Activated CD4-positive, alpha-beta T cell treated with anti-CD3 and anti-CD28 coated beads for 24 hours (primary cell): ENCODE data around the gene KLHL29.

Experiments
- DNase-seq, 2 donors: peaks; one replicate each; pipeline ENCODE4 v3.0.0-alpha.2; 2020; ENCODE audit warnings: low read depth in 2 of 2

Gene KLHL29

GRCh38 chr2:23448906-23449305 lies 63.9 kb downstream of the KLHL29 start:
- DNase-seq, result no peak

DNA sequence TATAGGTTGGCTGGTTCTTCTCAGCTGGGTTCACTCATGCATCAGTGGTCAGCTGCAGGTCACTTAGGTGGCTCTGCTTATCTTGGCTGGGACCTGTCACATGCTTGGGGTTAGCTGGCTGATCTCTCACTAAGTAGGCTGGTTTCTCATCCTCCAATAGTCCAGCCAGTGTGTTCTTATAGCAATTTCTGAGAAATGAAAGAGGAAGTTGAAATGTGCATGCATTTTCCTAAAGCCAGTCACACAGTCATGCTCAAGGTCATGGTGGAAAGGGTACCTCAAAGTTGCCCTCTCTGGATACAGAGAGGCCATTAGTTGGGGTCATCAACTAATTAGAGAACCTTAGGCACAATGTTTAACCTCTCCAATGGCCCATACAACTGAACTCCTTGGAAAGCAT lies 64.4 kb downstream of the KLHL29 start:
- no peak for DNase-seq

GRCh38 chr2:23449831-23450331 lies 64.9 kb downstream of the KLHL29 start:
- no peak for DNase-seq

DNA sequence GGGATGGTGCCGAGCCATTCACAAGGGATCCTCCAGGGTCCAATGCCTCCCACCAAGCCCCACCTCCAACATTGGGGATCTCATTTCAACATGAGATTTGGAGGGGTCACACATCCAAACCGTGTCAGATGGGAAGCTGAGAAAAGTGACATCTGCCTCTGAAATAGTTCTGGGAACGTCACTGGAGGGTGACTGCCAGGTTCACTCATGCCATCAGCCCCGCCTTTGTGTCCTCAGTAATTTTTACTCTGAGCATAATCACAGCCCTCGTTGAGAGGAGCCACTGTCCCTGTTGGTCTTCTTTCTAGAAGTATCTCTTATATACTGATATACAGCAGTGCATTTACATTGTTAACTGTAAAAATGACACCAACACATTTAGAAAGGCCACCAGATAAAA lies 67.4 kb downstream of the KLHL29 start:
- DNase-seq, result no peak

DNA sequence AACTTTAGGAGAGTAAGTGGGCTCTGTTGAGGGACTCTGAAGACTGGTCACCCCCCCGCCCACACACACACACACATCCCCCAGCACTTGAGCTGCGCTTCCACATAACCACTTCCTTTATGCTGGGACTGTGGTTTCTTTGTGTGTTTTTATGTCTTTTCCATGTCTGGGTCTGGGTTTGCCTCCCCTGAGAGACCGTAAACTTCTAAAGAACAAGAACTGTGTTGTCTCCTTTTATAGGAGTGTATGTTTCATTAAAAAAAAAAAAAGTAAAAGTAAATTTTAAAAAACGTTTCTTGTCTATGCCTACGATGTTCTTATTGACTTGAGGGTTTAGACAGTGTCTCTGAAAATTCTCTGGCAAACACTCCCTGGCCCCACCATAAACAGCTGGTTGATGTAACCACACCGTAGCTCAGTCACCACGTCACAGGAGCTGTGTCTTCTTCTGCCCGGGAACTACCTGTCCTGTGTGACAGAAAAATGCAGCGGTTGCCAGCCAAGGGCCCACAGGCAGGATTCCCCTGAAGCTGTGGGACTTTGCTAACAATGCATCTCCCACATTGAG lies 68.0 kb downstream of the KLHL29 start:
- no peak for DNase-seq

DNA sequence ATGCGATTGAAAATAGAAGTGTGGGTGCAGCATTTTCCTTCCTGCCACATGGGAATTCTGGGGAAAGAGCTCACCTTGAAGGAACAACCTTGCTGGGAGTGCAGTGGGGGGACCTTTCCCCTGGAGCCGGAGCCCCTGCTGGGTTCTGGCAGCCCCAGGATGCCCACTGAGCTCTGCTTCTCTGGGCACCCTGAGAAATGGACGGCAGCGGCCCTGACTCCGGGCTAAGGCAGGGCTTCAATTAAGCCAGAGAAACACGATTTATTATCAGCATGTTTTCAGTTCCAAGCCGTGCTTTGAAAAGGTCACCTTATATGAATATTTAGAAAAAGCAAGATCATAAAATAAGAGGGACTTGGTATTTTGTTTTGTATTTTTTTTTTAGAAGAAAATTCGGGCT lies 68.5 kb downstream of the KLHL29 start:
- no peak for DNase-seq

GRCh38 chr2:23453836-23454460 lies 69.0 kb downstream of the KLHL29 start:
- DNase-seq, result no peak

DNA sequence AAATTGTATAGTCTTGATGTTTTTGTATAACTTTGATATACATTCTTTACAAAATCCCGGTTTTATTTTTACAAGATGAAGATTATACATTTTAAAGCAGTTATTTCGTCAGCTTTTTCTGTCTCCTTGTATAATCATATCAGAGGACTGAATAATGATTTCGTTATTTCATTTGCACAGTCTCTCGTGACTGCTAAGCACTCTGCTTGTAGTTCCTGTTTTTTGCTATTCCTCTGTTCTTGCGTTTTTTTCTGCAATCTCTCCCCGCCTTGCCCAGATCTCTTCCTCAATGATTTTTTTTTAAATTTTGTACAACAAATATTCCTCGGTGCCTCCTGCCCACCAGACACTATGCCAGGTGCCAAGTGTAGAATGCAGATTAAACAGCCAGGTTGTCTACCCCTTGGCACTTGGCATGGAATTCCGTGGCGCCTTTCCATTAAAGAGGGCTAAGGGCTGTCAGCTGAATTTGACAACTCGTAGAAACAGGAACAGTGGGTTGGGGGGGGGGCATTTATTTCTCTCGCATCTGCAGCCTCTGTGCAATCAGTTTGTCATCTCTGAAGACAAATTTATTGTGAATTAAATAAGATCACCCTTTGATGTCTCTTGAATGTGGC lies 69.6 kb downstream of the KLHL29 start:
- DNase-seq, result no peak

GRCh38 chr2:23456396-23456795 lies 71.4 kb downstream of the KLHL29 start:
- DNase-seq, result no peak

- DNase-seq, result no peak
These were observed 72.1 kb downstream of the KLHL29 start for GRCh38 chr2:23456881-23457760.

GRCh38 chr2:23457990-23458682 lies 73.2 kb downstream of the KLHL29 start:
- no peak for DNase-seq

DNA sequence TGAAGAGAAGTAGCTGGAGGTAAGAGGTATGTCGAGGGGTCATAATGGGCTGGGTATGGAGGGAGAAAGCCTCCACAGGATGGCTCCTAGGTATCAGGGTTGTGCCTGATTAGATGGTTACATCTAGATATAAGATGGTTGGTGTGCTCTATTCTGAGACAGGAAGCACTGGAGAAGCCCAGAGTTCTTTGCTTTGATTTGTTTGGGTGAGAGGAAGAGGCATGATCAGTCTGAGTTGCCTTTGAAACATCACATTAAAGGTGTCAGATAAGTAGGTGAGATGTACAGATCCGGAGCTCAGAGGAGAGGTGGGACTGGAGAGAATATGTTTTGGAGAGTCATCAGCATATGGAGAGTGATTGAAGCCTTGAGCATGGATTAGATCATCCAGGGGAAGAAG lies 74.1 kb downstream of the KLHL29 start:
- DNase-seq, result no peak

GRCh38 chr2:23460228-23460627 lies 75.2 kb downstream of the KLHL29 start:
- DNase-seq, result no peak

- no peak for DNase-seq
These were observed 76.0 kb downstream of the KLHL29 start for GRCh38 chr2:23460993-23461392.

- no peak for DNase-seq
These were observed 79.2 kb downstream of the KLHL29 start for GRCh38 chr2:23464156-23464555.

- no peak for DNase-seq
These were observed 80.0 kb downstream of the KLHL29 start for GRCh38 chr2:23464905-23465537.

- no peak for DNase-seq
These were observed 81.0 kb downstream of the KLHL29 start for GRCh38 chr2:23465936-23466335.

DNA sequence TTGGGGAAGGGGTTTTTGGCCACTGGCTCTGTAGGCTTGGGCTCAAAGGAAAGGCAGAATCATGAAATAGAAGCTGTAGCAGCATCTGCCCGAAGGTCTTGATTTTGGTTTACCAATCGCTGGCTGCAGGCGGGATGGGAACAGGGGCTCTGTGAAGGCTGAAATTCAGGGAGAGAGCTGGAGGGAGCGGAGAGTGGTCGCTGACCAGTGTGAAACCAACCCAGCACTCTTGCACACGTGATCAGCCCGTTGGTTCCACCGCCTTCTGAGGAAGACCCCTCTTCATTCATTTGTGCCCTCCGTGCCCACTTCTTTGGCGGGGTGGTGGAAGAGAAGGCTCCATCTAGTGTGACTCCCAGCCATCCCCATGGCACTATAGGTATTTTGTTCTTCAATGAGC lies 82.6 kb downstream of the KLHL29 start:
- no peak for DNase-seq

GRCh38 chr2:23468474-23469141 lies 83.6 kb downstream of the KLHL29 start:
- DNase-seq, result no peak

DNA sequence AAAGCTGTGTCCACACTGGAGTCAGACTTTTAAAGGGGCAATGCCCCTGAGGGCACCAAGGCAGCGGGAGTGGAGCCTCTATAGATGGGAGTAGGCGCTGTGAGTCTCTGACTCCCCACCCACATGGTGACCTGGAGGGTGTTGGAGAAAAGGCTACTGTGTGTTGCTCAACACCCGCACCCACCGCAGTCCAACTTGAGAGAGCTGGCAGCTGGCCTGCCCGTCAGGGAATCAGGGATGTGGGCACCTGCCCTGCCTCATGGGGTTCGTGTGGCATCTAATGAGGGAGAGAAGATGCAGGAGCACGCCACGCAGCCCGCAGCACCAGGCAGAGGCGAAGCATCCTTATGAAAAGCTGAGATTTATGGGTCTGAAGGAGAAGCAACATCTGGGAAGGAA lies 84.2 kb downstream of the KLHL29 start:
- DNase-seq, result no peak

DNA sequence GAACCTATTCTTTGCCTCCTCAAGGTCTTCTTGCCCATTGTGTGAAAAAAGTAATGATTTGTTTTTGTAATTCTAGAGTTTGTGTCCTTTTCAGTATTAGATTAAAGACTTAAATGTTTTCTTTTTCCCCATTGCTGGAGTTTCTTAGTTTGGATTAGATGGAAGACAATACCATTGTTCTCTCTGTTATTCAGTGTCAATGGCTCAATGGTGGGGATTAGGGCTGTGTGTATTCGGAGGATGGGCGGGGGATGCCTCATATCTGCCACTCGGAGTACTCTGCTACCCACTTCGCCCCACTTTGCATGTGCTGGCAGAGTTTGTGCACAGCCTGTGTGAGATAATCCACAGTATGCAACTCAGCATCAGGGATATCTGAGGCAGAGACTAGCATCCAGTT lies 90.1 kb downstream of the KLHL29 start:
- no peak for DNase-seq
